Osteoblast (primary cell): ENCODE results near the gene SAP30L. TPM values are rescaled to one million over a fixed set of nuclear protein-coding genes. Genes with fewer than 3 reads are reported as not detected.

ENCODE experiments used
- DNase-seq: peaks from one replicate; pipeline ENCODE4 v3.0.0; 2011; ENCODE audit warnings: low spot score, mixed read lengths; ENCODE audit not compliant: insufficient read length; ENCODE audit errors: missing footprints
- H2AFZ ChIP-seq: 2 replicates; pipeline ENCODE4 v1.6.0; 2011; ENCODE audit warnings: mild to moderate bottlenecking, low read length
- H3K27ac ChIP-seq: 2 replicates; pipeline ENCODE4 v1.5.1; 2011; ENCODE audit warnings: mild to moderate bottlenecking, low read depth, low read length, moderate library complexity
- H3K27me3 ChIP-seq: 2 replicates; pipeline ENCODE4 v1.6.0; 2012; ENCODE audit warnings: mild to moderate bottlenecking, control low read depth, inconsistent platforms, low read length, moderate library complexity; ENCODE audit not compliant: insufficient read depth
- H3K36me3 ChIP-seq: 2 replicates; pipeline ENCODE4 v1.5.1; 2011; ENCODE audit warnings: mild to moderate bottlenecking, low read length, control low read depth, moderate library complexity; ENCODE audit not compliant: insufficient read depth
- H3K4me1 ChIP-seq: 2 replicates; pipeline ENCODE4 v1.5.1; 2011; ENCODE audit warnings: mild to moderate bottlenecking, low read length, control low read depth, moderate library complexity; ENCODE audit not compliant: insufficient read depth
- H3K4me2 ChIP-seq: 2 replicates; pipeline ENCODE4 v1.6.0; 2011; ENCODE audit warnings: mild to moderate bottlenecking, low read length; ENCODE audit not compliant: insufficient read depth
- H3K4me3 ChIP-seq: fragments of 200-600 bp; sonication (generic); 3 replicates; pipeline ENCODE4 v1.5.1; 2012; ENCODE audit warnings: mild to moderate bottlenecking, low read length, inconsistent platforms; ENCODE audit not compliant: insufficient read depth
- H3K79me2 ChIP-seq: 2 replicates; pipeline ENCODE4 v1.6.0; 2012; ENCODE audit warnings: mild to moderate bottlenecking, low read length, control low read depth, inconsistent platforms; ENCODE audit not compliant: insufficient read depth
- H3K9me3 ChIP-seq: 2 replicates; pipeline ENCODE4 v1.5.1; 2011; ENCODE audit warnings: low read depth, low read length, control low read depth
- H4K20me1 ChIP-seq: 2 replicates; pipeline ENCODE4 v1.6.0; 2012; ENCODE audit warnings: mild to moderate bottlenecking, low read length, control low read depth; ENCODE audit not compliant: insufficient read depth
- total RNA-seq: library from RNA; depleted of rRNA; stranded (reverse); fragments of >200 nt; gene quantifications from 2 replicates; pipeline ENCODE4 v1.2.3, GENCODE V29; 2012
- TF ChIP-seq, protein P1 (sequence below): IDR thresholded peaks from 2 replicates; pipeline ENCODE4 v1.5.1; 2011; ENCODE audit warnings: mild to moderate bottlenecking, low read depth, low read length, moderate library complexity; ENCODE audit errors: extremely low read depth

Gene SAP30L
- total RNA-seq, 1 donor, result 32.2 TPM

DNA sequence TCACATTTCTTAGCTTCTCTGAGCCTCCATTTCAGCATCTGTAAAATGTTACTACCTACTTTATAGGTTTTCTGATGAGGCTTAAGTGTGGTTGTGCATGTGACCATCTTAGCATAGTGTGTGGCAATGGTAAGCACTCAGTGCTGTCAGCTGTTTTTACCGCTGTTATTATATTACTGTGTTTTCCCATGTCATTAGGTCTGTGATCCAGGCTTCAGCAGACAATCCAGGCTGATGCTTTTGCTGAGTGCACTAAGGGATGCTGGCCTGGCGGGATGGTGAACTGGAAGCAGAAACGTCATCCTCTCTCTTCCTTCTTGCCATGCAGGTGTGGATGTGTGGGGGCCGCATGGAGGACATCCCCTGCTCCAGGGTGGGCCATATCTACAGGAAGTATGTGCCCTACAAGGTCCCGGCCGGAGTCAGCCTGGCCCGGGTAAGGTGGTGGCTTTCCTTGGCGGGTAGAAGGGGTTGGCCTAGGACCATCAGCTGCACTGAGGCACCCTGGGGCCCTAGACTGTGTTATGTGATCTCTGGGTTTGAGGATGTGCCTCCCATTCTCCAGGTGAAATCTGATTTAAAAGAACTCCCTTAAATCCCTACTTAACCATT lies 41.9 kb upstream of the SAP30L start:
- no peak overlapping the region for H3K27ac ChIP-seq
- H4K20me1 ChIP-seq, result no peaks in the 10 kb centered on the region
- H3K27me3 ChIP-seq, result no peaks in the 10 kb centered on the region
- TF ChIP-seq, protein P1, sequence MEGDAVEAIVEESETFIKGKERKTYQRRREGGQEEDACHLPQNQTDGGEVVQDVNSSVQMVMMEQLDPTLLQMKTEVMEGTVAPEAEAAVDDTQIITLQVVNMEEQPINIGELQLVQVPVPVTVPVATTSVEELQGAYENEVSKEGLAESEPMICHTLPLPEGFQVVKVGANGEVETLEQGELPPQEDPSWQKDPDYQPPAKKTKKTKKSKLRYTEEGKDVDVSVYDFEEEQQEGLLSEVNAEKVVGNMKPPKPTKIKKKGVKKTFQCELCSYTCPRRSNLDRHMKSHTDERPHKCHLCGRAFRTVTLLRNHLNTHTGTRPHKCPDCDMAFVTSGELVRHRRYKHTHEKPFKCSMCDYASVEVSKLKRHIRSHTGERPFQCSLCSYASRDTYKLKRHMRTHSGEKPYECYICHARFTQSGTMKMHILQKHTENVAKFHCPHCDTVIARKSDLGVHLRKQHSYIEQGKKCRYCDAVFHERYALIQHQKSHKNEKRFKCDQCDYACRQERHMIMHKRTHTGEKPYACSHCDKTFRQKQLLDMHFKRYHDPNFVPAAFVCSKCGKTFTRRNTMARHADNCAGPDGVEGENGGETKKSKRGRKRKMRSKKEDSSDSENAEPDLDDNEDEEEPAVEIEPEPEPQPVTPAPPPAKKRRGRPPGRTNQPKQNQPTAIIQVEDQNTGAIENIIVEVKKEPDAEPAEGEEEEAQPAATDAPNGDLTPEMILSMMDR, result no peak
- DNase-seq, result peak; percentile 73
- H3K4me1 ChIP-seq, result peaks cover 15% of the 10 kb centered on the region
- H3K4me3 ChIP-seq, result no peak overlapping the region
- no peak overlapping the region for H3K4me2 ChIP-seq
- no peak overlapping the region for H2AFZ ChIP-seq
- no peaks in the 10 kb centered on the region for H3K79me2 ChIP-seq
- peaks cover 7% of the 10 kb centered on the region for H3K36me3 ChIP-seq
- no peaks in the 10 kb centered on the region for H3K9me3 ChIP-seq

DNA sequence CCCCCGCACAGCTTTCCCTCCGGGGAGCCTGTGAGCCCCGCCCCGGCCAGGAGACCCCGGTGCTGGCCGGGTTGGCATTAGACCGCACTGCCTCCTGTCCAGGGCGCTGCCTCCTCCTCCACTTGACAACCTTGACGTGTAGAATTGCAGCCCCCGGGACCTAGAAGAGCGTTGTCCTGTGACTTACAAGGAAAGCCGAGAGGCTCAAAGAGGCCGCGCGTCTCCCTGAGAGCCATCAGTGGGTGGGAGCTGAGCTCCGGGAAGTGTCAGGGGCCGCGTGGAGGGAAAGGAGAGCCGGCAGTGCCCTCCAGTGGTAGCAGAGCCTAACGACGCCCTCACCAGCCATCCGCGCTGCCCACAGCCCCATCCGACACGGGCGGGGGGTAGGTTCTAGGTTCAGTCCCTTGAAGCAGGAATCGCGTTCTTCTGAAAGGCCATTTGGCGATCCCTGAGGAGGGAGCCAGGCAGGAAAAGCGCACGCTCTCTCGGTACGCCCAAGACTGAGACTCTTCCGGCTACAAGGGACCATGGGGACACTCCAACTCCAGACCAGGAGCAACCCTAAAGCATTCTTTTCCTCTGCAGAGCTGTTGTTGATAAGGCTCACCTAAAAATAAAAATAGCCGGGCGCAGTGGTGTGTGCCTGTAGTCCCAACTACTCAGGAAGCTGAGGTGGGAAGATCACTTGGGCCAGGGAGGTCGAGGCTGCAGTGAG lies 40.6 kb upstream of the SAP30L start:
- H3K4me3 ChIP-seq, result peak overlapping the region; percentile 69
- H3K9me3 ChIP-seq, result no peaks in the 10 kb centered on the region
- H3K27me3 ChIP-seq, result no peaks in the 10 kb centered on the region
- peaks cover 15% of the 10 kb centered on the region for H3K4me1 ChIP-seq
- H3K36me3 ChIP-seq, result peaks cover 9% of the 10 kb centered on the region
- DNase-seq, result peak; percentile 98
- no peak overlapping the region for H3K27ac ChIP-seq
- H2AFZ ChIP-seq, result peak overlapping the region; percentile 86
- no peaks in the 10 kb centered on the region for H3K79me2 ChIP-seq
- H3K4me2 ChIP-seq, result peak overlapping the region; percentile 79
- TF ChIP-seq, protein P1, result peak; percentile 77
- H4K20me1 ChIP-seq, result no peaks in the 10 kb centered on the region

DNA sequence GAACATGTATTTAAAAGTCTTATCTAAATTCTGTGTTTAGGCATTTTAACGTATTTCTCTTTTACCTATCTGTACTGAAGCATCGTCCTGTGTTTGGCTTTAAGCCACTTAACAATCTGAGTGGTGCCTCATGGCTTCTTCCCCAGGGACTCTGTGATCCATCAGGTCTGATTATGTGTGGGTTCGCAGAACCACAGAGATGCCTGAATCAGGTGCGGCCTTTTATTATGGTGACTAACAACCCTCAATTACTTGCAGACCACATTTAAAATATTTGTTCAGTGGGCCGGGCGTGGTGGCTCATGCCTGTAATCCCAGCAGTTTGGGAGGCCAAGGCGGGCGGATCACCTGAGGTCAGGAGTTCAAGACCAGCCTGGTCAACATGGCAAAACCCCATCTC lies 39.6 kb upstream of the SAP30L start:
- no peaks in the 10 kb centered on the region for H3K9me3 ChIP-seq
- peaks cover 15% of the 10 kb centered on the region for H3K36me3 ChIP-seq
- H3K79me2 ChIP-seq, result no peaks in the 10 kb centered on the region
- H3K4me2 ChIP-seq, result no peak overlapping the region
- no peaks in the 10 kb centered on the region for H4K20me1 ChIP-seq
- no peak overlapping the region for H3K27ac ChIP-seq
- H3K27me3 ChIP-seq, result no peaks in the 10 kb centered on the region
- no peak overlapping the region for H3K4me3 ChIP-seq
- no peak overlapping the region for H2AFZ ChIP-seq
- DNase-seq, result peak; percentile 87
- TF ChIP-seq, protein P1, result no peak
- H3K4me1 ChIP-seq, result peaks cover 15% of the 10 kb centered on the region

DNA sequence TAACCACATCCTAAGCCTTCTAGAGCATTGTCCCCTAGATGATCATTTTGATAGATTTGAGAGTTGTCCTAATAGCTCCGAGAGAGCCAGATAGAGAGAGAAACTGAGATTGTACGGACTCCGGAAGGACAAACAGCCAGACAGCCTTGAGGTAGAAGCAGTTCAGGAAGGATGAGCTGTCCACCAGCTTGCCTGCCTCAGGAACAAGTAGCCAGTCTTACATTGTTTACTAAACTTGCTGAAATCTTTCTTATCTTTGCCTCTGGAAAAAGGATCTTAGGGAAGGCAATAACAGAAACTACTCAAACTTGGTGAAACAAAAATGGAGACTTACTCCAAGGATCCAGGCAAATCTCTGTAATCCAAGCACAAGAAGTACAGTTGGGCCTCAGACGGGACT lies 39.0 kb upstream of the SAP30L start:
- TF ChIP-seq, protein P1, result no peak
- Histone ChIP-seq H3K4me1 (peaks cover 15% of the 10 kb centered on the region), H2AFZ (no peak overlapping the region), H3K36me3 (peaks cover 19% of the 10 kb centered on the region), H3K79me2 (no peaks in the 10 kb centered on the region), H3K27ac (no peak overlapping the region), H3K9me3 (no peaks in the 10 kb centered on the region), H4K20me1 (no peaks in the 10 kb centered on the region), H3K4me2 (no peak overlapping the region), H3K27me3 (no peaks in the 10 kb centered on the region), H3K4me3 (no peak overlapping the region)
- peak; percentile 58 for DNase-seq
